WTC11 (cell line): ENCODE results near the gene C10orf95. TPM values are rescaled to one million over a fixed set of nuclear protein-coding genes. Genes with fewer than 3 reads are reported as not detected.

Experiments used
- ATAC-seq: fragments of 200-7000 bp; cut with Tn5 transposase; 2 replicates; pipeline ENCODE4 v1.10.0; 2021; ENCODE audit warnings: mild to moderate bottlenecking, moderate library complexity
- CTCF ChIA-PET: fragments of 300-600 bp; sonication (Branson Sonifier 250); formaldehyde crosslinking; loops from one replicate; lab custom pipeline; 2021; ENCODE audit warnings: antibody characterized with exemption; lab: Charles Lee
- POLR2A ChIA-PET: fragments of 350-600 bp; sonication (Branson Sonifier 250); formaldehyde crosslinking; loops from one replicate; lab custom pipeline; 2021; ENCODE audit warnings: antibody characterized with exemption; lab: Charles Lee
- DNase-seq: peaks from one replicate; pipeline ENCODE4 v3.0.0; 2021; ENCODE audit warnings: low spot score
- H3K27ac Mint-ChIP-seq: 2 replicates; pipeline ENCODE4 v1.8.0; 2021; ENCODE audit warnings: mixed read lengths
- H3K27me3 Mint-ChIP-seq: 2 replicates; pipeline ENCODE4 v1.8.0; 2021; ENCODE audit warnings: low read depth, mild to moderate bottlenecking, moderate library complexity, mixed read lengths
- H3K36me3 Mint-ChIP-seq: 2 replicates; pipeline ENCODE4 v1.8.0; 2021; ENCODE audit warnings: mixed read lengths
- H3K4me1 Mint-ChIP-seq: 2 replicates; pipeline ENCODE4 v1.8.0; 2022; ENCODE audit warnings: mixed read lengths
- H3K4me3 Mint-ChIP-seq: 2 replicates; pipeline ENCODE4 v1.8.0; 2021; ENCODE audit warnings: mild to moderate bottlenecking, moderate library complexity, mixed read lengths
- H3K9me3 Mint-ChIP-seq: 2 replicates; pipeline ENCODE4 v1.8.0; 2021; ENCODE audit warnings: mixed read lengths
- CTCF ChIP-seq: fragments of 200-600 bp; IDR thresholded peaks from 2 replicates; pipeline ENCODE4 v1.8.0; 2022; ENCODE audit warnings: antibody characterized with exemption
- E2F5 ChIP-seq: sonication (generic); formaldehyde crosslinking; IDR thresholded peaks from 2 replicates; pipeline ENCODE4 v1.8.1; 2022; ENCODE audit warnings: mild to moderate bottlenecking, moderate library complexity, missing genetic modification reagents
- ELF4 ChIP-seq: sonication (generic); formaldehyde crosslinking; IDR thresholded peaks from 2 replicates; pipeline ENCODE4 v1.8.1; 2022; ENCODE audit warnings: low read depth, mild to moderate bottlenecking, moderate library complexity, missing genetic modification reagents
- ERG ChIP-seq: fragments of 250-450 bp; sonication (Bioruptor Pico); IDR thresholded peaks from 2 replicates; pipeline ENCODE4 v1.8.0; 2021; ENCODE audit warnings: mild to moderate bottlenecking
- ESRRA ChIP-seq: sonication (generic); formaldehyde crosslinking; IDR thresholded peaks from 2 replicates; pipeline ENCODE4 v1.8.1; 2022; ENCODE audit warnings: mild to moderate bottlenecking, missing genetic modification reagents, borderline replicate concordance
- FOXK1 ChIP-seq: sonication (generic); formaldehyde crosslinking; IDR thresholded peaks from 2 replicates; pipeline ENCODE4 v1.8.0; 2022; ENCODE audit warnings: mild to moderate bottlenecking, moderate library complexity, missing genetic modification reagents
- GABPB1 ChIP-seq: sonication (generic); formaldehyde crosslinking; IDR thresholded peaks from 2 replicates; pipeline ENCODE4 v1.8.1; 2023; ENCODE audit warnings: mild to moderate bottlenecking, missing genetic modification reagents
- GRHL2 ChIP-seq: fragments of 250-450 bp; sonication (Bioruptor Pico); IDR thresholded peaks from 2 replicates; pipeline ENCODE4 v1.8.0; 2022; ENCODE audit warnings: mild to moderate bottlenecking, moderate library complexity; ENCODE audit not compliant: insufficient replicate concordance, severe bottlenecking
- HMGXB4 ChIP-seq: sonication (generic); formaldehyde crosslinking; IDR thresholded peaks from 2 replicates; pipeline ENCODE4 v1.8.1; 2023; ENCODE audit warnings: mild to moderate bottlenecking, moderate library complexity, missing genetic modification reagents
- OVOL2 ChIP-seq: fragments of 250-450 bp; sonication (Bioruptor Pico); IDR thresholded peaks from 2 replicates; pipeline ENCODE4 v1.9.0; 2021; ENCODE audit warnings: mild to moderate bottlenecking, borderline replicate concordance
- RELA ChIP-seq: sonication (generic); formaldehyde crosslinking; IDR thresholded peaks from 2 replicates; pipeline ENCODE4 v1.8.1; 2022; ENCODE audit warnings: missing genetic modification reagents, mild to moderate bottlenecking, borderline replicate concordance
- RORB ChIP-seq: fragments of 250-450 bp; sonication (Bioruptor Pico); IDR thresholded peaks from 2 replicates; pipeline ENCODE4 v1.9.0; 2021; ENCODE audit warnings: mild to moderate bottlenecking
- TEAD1 ChIP-seq: sonication (generic); formaldehyde crosslinking; IDR thresholded peaks from 2 replicates; pipeline ENCODE4 v1.8.0; 2022; ENCODE audit warnings: mild to moderate bottlenecking, missing genetic modification reagents
- ZBTB21 ChIP-seq: sonication (generic); formaldehyde crosslinking; IDR thresholded peaks from 2 replicates; pipeline ENCODE4 v1.8.1; 2023; ENCODE audit warnings: mild to moderate bottlenecking, missing genetic modification reagents, borderline replicate concordance
- ZBTB43 ChIP-seq: sonication (generic); formaldehyde crosslinking; IDR thresholded peaks from 2 replicates; pipeline ENCODE4 v1.8.1; 2023; ENCODE audit warnings: mild to moderate bottlenecking, missing genetic modification reagents
- ZMAT4 ChIP-seq: fragments of 250-450 bp; sonication (Bioruptor Pico); IDR thresholded peaks from 2 replicates; pipeline ENCODE4 v1.9.0; 2021; ENCODE audit warnings: mild to moderate bottlenecking
- ZNF232 ChIP-seq: sonication (generic); formaldehyde crosslinking; IDR thresholded peaks from 2 replicates; pipeline ENCODE4 v1.8.0; 2022; ENCODE audit warnings: mild to moderate bottlenecking, missing genetic modification reagents
- ZNF281 ChIP-seq: sonication (generic); formaldehyde crosslinking; IDR thresholded peaks from 2 replicates; pipeline ENCODE4 v1.8.0; 2023; ENCODE audit warnings: mild to moderate bottlenecking, missing genetic modification reagents
- ZNF396 ChIP-seq: fragments of 250-450 bp; sonication (Bioruptor Pico); IDR thresholded peaks from 2 replicates; pipeline ENCODE4 v1.8.0; 2021; ENCODE audit warnings: mild to moderate bottlenecking, moderate library complexity, borderline replicate concordance
- ZNF425 ChIP-seq: fragments of 250-450 bp; sonication (Bioruptor Pico); conservative IDR thresholded peaks from 2 replicates; pipeline ENCODE4 v1.9.0; 2021; ENCODE audit warnings: mild to moderate bottlenecking
- total RNA-seq: library from RNA; stranded (reverse); gene quantifications from 3 replicates; pipeline ENCODE4 v1.2.3, GENCODE V29; 2021

C10orf95 gene
- total RNA-seq, 1 experiment from 2014 or later: 0.96 TPM

GRCh38 chr10:102468683-102469082 is 17.3 kb upstream of the C10orf95 start:
- Mint-ChIP-seq H3K4me3 (no peak overlapping the region), H3K27me3 (no peaks in the 10 kb centered on the region), H3K27ac (no peak overlapping the region), H3K4me1 (peaks cover 10% of the 10 kb centered on the region), H3K9me3 (no peaks in the 10 kb centered on the region), H3K36me3 (peaks cover 6% of the 10 kb centered on the region; the same call in 1 of the 2 replicates)
- ChIA-PET POLR2A (no interaction called here), CTCF (interaction anchor here (1.4 kb wide), 1 partner anchor 18 kb away, joined by 3 read pairs; the partner anchor contains the start of gene C10orf95)
- ATAC-seq (no peak), DNase-seq (no peak)
- TF ChIP-seq GRHL2 (CRISPR knock-in tag) (no peak), E2F5 (CRISPR knock-in tag) (no peak), ZNF281 (CRISPR knock-in tag) (no peak), ZBTB21 (no peak), FOXK1 (CRISPR knock-in tag) (no peak), ZBTB43 (CRISPR knock-in tag) (no peak), HMGXB4 (CRISPR knock-in tag) (no peak), ELF4 (CRISPR knock-in tag) (no peak), ZMAT4 (no peak), RORB (no peak), ZNF232 (CRISPR knock-in tag) (no peak), ESRRA (no peak)

- CTCF ChIA-PET: interaction anchor here (1.4 kb wide), 1 partner anchor 17 kb away, joined by 3 read pairs; the partner anchor contains the start of gene C10orf95
- Mint-ChIP-seq H3K4me3 (no peak overlapping the region), H3K4me1 (peaks cover 17% of the 10 kb centered on the region), H3K9me3 (no peaks in the 10 kb centered on the region), H3K27ac (no peak overlapping the region), H3K36me3 (peaks cover 6% of the 10 kb centered on the region; the same call in 1 of the 2 replicates), H3K27me3 (no peaks in the 10 kb centered on the region)
- DNase-seq (no peak), ATAC-seq (no peak)
- TF ChIP-seq OVOL2 (CRISPR knock-in tag) (no peak), GABPB1 (CRISPR knock-in tag) (no peak), FOXK1 (CRISPR knock-in tag) (no peak), CTCF (no peak), RELA (CRISPR knock-in tag) (no peak), ZNF425 (no peak), ERG (CRISPR knock-in tag) (no peak), ZBTB21 (no peak), ZNF396 (no peak), TEAD1 (no peak)
- POLR2A ChIA-PET: no interaction called here
Observed at GRCh38 chr10:102467971-102468438, 16.7 kb upstream of the C10orf95 start.
